Activated B cell treated with CpG ODN at 0.5 μM for 24 hours (primary cell): ENCODE measurements around the gene PRCC. TPM values are rescaled to one million over a fixed set of nuclear protein-coding genes. Genes with fewer than 3 reads are reported as not detected.

Experiments used
- ATAC-seq: fragments of 200-7000 bp; cut with Tn5 transposase; one replicate; pipeline ENCODE4 v1.10.0; 2021; ENCODE audit warnings: low read depth, mild to moderate bottlenecking, moderate library complexity
- CTCF ChIA-PET: fragments of 350-600 bp; sonication (Branson Sonifier 250); formaldehyde crosslinking; loops from one replicate; lab custom pipeline; 2021; ENCODE audit warnings: antibody characterized with exemption; lab: Charles Lee
- POLR2A ChIA-PET: fragments of 350-600 bp; sonication (Branson Sonifier 250); formaldehyde crosslinking; loops from one replicate; lab custom pipeline; 2021; ENCODE audit warnings: antibody characterized with exemption; lab: Charles Lee
- DNase-seq: peaks from one replicate; pipeline ENCODE4 v3.0.0; 2022
- H3K27ac Mint-ChIP-seq: one replicate; pipeline ENCODE4 v1.8.0; 2020; ENCODE audit warnings: mixed read lengths
- H3K27me3 Mint-ChIP-seq: one replicate; pipeline ENCODE4 v1.8.0; 2021; ENCODE audit warnings: mixed read lengths
- H3K36me3 Mint-ChIP-seq: one replicate; pipeline ENCODE4 v1.8.0; 2021; ENCODE audit warnings: low read depth, mixed read lengths
- H3K4me1 Mint-ChIP-seq: one replicate; pipeline ENCODE4 v1.8.0; 2021; ENCODE audit warnings: mixed read lengths
- H3K4me3 Mint-ChIP-seq: one replicate; pipeline ENCODE4 v1.8.0; 2020; ENCODE audit warnings: mild to moderate bottlenecking, mixed read lengths
- H3K9me3 Mint-ChIP-seq: one replicate; pipeline ENCODE4 v1.8.0; 2020; ENCODE audit warnings: mixed read lengths
- intact Hi-C: fragments of 100-400 bp; cut with micrococcal nuclease; formaldehyde crosslinking; loops from one replicate; pipeline ENCODE4 v1.15.1; 2024
- total RNA-seq: library from RNA; stranded (reverse); gene quantifications from 2 replicates; pipeline ENCODE4 v1.2.3, GENCODE V29; 2022
- TF ChIP-seq, protein P1 (sequence below): fragments of 200-600 bp; IDR thresholded peaks from one replicate; pipeline ENCODE4 v1.8.0; 2022; ENCODE audit warnings: antibody characterized with exemption, mild to moderate bottlenecking

PRCC gene
- total RNA-seq, 1 donor from 2014 or later, result 81.4 TPM

DNA sequence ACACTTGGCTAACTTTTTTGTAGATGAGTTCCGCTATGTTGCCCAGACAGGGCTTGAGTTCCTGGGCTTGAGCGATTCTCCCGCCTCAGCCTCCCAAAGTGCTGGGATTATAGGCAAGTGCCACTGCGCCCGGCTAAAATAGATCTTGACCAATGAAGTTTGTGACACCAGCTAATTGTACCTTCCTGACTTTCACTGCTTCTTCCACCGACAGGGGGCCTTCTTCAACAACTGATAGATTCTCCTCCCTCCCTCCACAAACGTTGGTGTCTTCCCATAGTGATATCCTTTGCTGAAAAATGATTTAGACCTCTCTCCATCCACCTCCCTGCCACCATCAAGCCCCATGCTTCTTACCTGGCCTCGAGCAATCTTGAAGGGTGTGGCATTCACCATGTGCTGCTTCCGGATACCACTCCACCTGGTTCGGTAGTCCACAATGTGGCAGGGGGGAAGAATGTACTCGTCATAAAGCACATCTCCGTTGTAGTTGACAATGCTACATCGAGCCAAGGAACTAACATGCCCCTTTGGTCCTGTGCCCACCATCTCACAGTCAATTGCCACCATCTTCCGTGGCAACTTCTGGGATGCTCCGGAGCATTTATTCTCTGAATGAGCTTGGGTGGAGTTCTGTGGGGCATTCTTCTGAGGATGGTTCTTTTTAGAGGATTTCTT, 40.6 kb upstream of the PRCC start:
- CTCF ChIA-PET, result interaction anchor here (0.9 to 6.5 kb wide), 32 partner anchors 9 to 166 kb away, joined by 3 to 182 read pairs (median 8); partner anchors contain the start of genes CRABP2, HDGF, INSRR and MRPL24
- Mint-ChIP-seq H3K4me3 (no peak overlapping the region), H3K27ac (no peak overlapping the region), H3K27me3 (no peaks in the 10 kb centered on the region), H3K36me3 (peaks cover 42% of the 10 kb centered on the region), H3K9me3 (no peaks in the 10 kb centered on the region), H3K4me1 (peaks cover 25% of the 10 kb centered on the region)
- TF ChIP-seq, protein P1, sequence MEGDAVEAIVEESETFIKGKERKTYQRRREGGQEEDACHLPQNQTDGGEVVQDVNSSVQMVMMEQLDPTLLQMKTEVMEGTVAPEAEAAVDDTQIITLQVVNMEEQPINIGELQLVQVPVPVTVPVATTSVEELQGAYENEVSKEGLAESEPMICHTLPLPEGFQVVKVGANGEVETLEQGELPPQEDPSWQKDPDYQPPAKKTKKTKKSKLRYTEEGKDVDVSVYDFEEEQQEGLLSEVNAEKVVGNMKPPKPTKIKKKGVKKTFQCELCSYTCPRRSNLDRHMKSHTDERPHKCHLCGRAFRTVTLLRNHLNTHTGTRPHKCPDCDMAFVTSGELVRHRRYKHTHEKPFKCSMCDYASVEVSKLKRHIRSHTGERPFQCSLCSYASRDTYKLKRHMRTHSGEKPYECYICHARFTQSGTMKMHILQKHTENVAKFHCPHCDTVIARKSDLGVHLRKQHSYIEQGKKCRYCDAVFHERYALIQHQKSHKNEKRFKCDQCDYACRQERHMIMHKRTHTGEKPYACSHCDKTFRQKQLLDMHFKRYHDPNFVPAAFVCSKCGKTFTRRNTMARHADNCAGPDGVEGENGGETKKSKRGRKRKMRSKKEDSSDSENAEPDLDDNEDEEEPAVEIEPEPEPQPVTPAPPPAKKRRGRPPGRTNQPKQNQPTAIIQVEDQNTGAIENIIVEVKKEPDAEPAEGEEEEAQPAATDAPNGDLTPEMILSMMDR, result no peak
- intact Hi-C loops, result loop anchor here (1.0 kb wide), 3 partner anchors 20 to 134 kb away; partner anchors contain the start of gene NTRK1
- DNase-seq (no peak), ATAC-seq (no peak)
- POLR2A ChIA-PET, result interaction anchor here (0.5 to 7.4 kb wide), 11 partner anchors 9 to 225 kb away, joined by 3 to 153 read pairs (median 5); partner anchors contain the start of genes HDGF, MRPL24, NTRK1 and PRCC

DNA sequence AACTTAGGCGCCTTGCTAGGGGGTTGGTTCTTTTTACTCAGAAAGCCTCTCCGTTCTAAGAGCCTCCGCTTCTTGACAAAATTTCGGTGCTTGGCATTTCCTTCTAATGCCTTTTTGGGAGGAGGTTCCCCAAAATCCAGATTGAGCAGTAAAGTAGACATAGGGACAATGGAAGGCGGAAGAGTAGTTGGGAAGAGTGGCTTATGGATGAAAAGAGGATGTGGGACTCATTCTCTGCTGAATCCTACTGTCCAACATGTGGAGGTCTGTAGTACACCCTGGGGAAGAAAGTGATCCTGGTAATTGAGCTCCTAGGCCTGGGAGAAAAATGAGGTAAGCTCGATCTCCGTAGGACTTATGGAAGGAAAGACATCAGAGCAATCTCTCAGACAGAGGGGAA, 39.8 kb upstream of the PRCC start:
- Mint-ChIP-seq H3K4me1 (peaks cover 25% of the 10 kb centered on the region), H3K27me3 (no peaks in the 10 kb centered on the region), H3K4me3 (no peak overlapping the region), H3K27ac (peak overlapping the region; percentile 93), H3K9me3 (no peaks in the 10 kb centered on the region), H3K36me3 (peaks cover 45% of the 10 kb centered on the region)
- intact Hi-C loops, result no loop called here
- ATAC-seq (no peak), DNase-seq (no peak)
- ChIA-PET POLR2A (interaction anchor here (0.6 to 7.4 kb wide), 10 partner anchors 8 to 226 kb away, joined by 3 to 153 read pairs (median 7); partner anchors contain the start of genes HDGF, MRPL24 and PRCC), CTCF (interaction anchor here (1.2 to 6.5 kb wide), 11 partner anchors 16 to 132 kb away, joined by 3 to 182 read pairs (median 13); partner anchors contain the start of genes HDGF, INSRR, NES and NTRK1)
- TF ChIP-seq, protein P1, result no peak

- ChIA-PET POLR2A (interaction anchor here (0.6 to 7.4 kb wide), 26 partner anchors 11 to 1323 kb away, joined by 3 to 153 read pairs (median 4); partner anchors contain the start of genes ARHGEF2, CRABP2, HDGF and MRPL24), CTCF (interaction anchor here (1.0 to 6.5 kb wide), 5 partner anchors 17 to 104 kb away, joined by 4 to 182 read pairs (median 7); partner anchors contain the start of genes HDGF and PRCC)
- Mint-ChIP-seq H3K4me1 (peaks cover 25% of the 10 kb centered on the region), H3K27me3 (no peaks in the 10 kb centered on the region), H3K4me3 (no peak within 1 kb of the TSS), H3K27ac (peak within 1 kb of the TSS; percentile 93), H3K36me3 (peaks cover 47% of the 10 kb centered on the region), H3K9me3 (no peaks in the 10 kb centered on the region)
- peak; percentile 64 for ATAC-seq
- peak; percentile 77 for DNase-seq
- intact Hi-C loops, result loop anchor here (1.0 to 2.0 kb wide), 5 partner anchors 13 to 271 kb away; partner anchors contain the start of genes HDGF, MRPL24 and PRCC
- TF ChIP-seq, protein P1, result no peak
These were observed 39.3 kb upstream of the PRCC start, which contains the start of gene METTL25B for GRCh38 chr1:156727926-156728598. Gene METTL25B, plus strand, starts transcription at chr1:156728469. Its CDS starts 636 bp downstream, at chr1:156729105.

DNA sequence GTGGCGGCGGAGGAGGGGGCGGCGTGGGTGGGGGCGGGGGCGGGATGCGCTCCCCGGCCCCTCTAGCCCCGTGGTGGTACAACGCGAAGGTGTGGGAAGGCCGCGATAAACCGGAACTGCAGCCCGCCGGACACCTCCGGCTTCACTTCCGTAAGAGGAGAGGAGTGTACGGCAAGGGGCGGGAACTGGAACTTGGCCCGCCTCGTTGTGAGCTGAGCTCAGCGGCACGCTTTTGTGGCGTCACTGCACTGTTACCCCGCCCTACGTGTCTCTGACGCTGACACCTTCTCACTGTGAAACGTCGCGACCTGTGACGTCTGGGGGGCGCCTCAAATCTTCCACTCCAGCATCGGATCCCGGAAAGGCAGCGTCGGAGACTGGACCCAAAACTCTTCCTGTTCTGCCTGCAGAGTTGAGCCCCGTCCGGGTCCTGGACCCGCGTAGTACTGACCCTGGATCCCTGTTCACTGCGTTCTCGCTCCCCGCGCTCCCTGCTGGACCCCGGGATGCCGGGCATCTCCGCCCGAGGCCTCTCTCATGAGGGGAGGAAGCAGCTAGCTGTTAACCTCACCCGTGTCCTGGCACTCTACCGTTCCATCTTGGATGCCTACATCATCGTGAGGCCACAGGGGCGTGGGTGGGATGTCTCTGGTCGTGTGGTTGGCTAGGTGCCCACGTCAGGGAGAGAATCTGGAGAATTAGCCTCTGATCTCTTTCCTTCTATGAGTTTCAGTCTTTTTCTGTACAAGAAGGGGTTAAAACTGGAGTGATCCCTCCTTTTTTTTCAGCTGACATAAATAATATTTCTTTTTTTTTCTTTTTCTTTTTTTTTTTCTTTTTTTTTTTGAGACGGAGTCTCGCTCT, 38.5 kb upstream of the PRCC start, which contains the start of gene ISG20L2:
ISG20L2 (minus strand) TSS at position 168 of the 864 bp plus-strand sequence. CDS start 1,114 bp downstream, outside the sequence.
- POLR2A ChIA-PET, result interaction anchor here (0.7 to 7.4 kb wide), 25 partner anchors 10 to 1324 kb away, joined by 3 to 153 read pairs (median 4); partner anchors contain the start of genes ARHGEF2, CRABP2, HDGF and MRPL24
- H3K9me3 Mint-ChIP-seq, result no peaks in the 10 kb centered on the region
- peak; percentile 83 for DNase-seq
- H3K4me3 Mint-ChIP-seq, result no peak within 1 kb of the TSS
- peaks cover 47% of the 10 kb centered on the region for H3K36me3 Mint-ChIP-seq
- no peaks in the 10 kb centered on the region for H3K27me3 Mint-ChIP-seq
- CTCF ChIA-PET, result interaction anchor here (1.0 to 6.5 kb wide), 3 partner anchors 23 to 40 kb away, joined by 4 to 182 read pairs (median 7); partner anchors contain the start of genes HDGF and PRCC
- ATAC-seq, result peak; percentile 91
- peaks cover 25% of the 10 kb centered on the region for H3K4me1 Mint-ChIP-seq
- intact Hi-C loops, result loop anchor here (1.0 to 2.0 kb wide), 5 partner anchors 12 to 272 kb away; partner anchors contain the start of genes HDGF, MRPL24 and PRCC
- peak within 1 kb of the TSS; percentile 93 for H3K27ac Mint-ChIP-seq
- TF ChIP-seq, protein P1, result no peak
